NT2/D1 (cell line): Measurements from ENCODE around the gene SLC41A1.
A peak's percentile ranks its signal among the peaks of the same experiment; 100 is the strongest.

Experiments used
- DNase-seq: peaks from one replicate; pipeline ENCODE4 v3.0.0-alpha.2; 2011; ENCODE audit warnings: low read depth, low spot score
- H3K27me3 ChIP-seq: 2 replicates; pipeline ENCODE4 v1.6.0; 2011; ENCODE audit warnings: mild to moderate bottlenecking; ENCODE audit not compliant: insufficient read length, insufficient read depth
- H3K36me3 ChIP-seq: 2 replicates; pipeline ENCODE4 v1.6.1; 2011; ENCODE audit warnings: mild to moderate bottlenecking, low read length, mixed read lengths; ENCODE audit not compliant: insufficient read depth, insufficient read length
- H3K4me1 ChIP-seq: 2 replicates; pipeline ENCODE4 v1.5.1; 2011; ENCODE audit not compliant: insufficient read depth, insufficient read length
- H3K4me3 ChIP-seq: 2 replicates; pipeline ENCODE4 v1.5.1; 2011; ENCODE audit warnings: low read depth; ENCODE audit not compliant: insufficient read length
- H3K9ac ChIP-seq: 2 replicates; pipeline ENCODE4 v1.6.0; 2011; ENCODE audit warnings: low read depth; ENCODE audit not compliant: insufficient read length
- H3K9me3 ChIP-seq: 2 replicates; pipeline ENCODE4 v1.5.1; 2011; ENCODE audit warnings: mild to moderate bottlenecking, low read length; ENCODE audit not compliant: insufficient read depth
- SUZ12 ChIP-seq: IDR thresholded peaks from 2 replicates; pipeline ENCODE4 v1.6.1; 2011; ENCODE audit not compliant: insufficient read length, insufficient read depth; ENCODE audit errors: extremely low read depth
- YY1 ChIP-seq: IDR thresholded peaks from 2 replicates; pipeline ENCODE4 v1.6.1; 2011; ENCODE audit not compliant: insufficient read length, insufficient read depth
- ZNF274 ChIP-seq: IDR thresholded peaks from 2 replicates; pipeline ENCODE4 v1.6.1; 2011; ENCODE audit warnings: mild to moderate bottlenecking, low read depth, low read length

SLC41A1 gene

DNA sequence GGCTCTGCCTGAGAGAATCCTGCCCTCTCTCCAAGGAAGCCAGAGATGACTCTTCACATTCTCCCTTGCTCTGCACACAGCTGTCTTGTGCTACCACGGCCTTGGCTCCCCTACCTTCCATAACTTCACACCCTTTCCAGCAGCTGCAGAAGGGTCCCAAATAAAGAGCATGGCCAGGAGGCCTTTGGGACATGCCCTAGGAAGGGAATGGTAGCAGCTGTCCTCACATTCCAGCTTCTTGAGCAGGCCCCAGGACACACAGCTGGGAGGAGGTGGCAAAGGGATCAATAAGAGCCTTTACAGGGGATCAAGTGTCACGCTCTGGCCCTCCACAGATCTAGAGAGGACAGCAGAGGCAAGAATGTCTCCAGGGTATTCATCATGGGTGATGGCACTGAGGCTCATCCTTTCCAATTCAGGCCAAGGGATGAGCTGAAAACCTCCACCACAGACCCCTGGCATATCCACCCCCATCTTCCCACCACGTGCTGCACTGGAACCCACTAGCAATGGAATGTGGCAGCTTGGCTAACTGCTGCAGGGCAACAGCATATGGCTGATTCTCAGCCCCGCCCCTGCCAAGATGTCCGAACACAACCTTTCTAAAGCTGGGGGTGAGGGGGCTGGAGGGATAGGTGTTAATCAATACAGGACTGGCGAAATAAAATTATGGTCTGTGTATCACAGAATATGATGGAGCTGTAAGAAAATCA is 19.9 kb downstream of the SLC41A1 start:
- no peak for DNase-seq
- no peaks in the 10 kb centered on the region for H3K9me3 ChIP-seq
- H3K36me3 ChIP-seq, result peaks cover 74% of the 10 kb centered on the region
- peaks cover 12% of the 10 kb centered on the region for H3K4me1 ChIP-seq
- H3K4me3 ChIP-seq, result no peak overlapping the region
- H3K9ac ChIP-seq, result no peak overlapping the region
- H3K27me3 ChIP-seq, result no peaks in the 10 kb centered on the region
- TF ChIP-seq SUZ12 (no peak), ZNF274 (no peak), YY1 (no peak)

DNA sequence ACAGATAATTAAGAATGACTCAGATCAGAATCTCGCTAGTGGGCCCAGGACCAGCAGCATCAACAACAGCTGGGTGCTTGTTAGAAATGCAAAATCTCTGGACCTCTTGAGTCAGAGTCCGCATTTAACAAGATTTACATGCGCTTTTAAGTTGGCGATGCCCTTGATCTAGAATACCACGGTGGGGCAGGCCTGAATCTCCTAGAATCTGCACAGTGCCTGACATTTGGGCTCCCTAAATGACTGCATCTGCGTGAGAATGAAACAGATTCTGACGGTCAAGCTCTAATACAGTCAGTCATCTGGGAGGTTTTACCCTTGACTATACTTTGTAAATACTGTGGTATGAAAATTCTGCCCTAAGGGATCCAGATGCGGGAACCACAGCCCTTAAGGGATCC is 20.5 kb downstream of the SLC41A1 start:
- Histone ChIP-seq H3K4me1 (peaks cover 12% of the 10 kb centered on the region), H3K4me3 (no peak overlapping the region), H3K27me3 (no peaks in the 10 kb centered on the region), H3K36me3 (peaks cover 67% of the 10 kb centered on the region), H3K9me3 (no peaks in the 10 kb centered on the region), H3K9ac (no peak overlapping the region)
- TF ChIP-seq YY1 (no peak), ZNF274 (no peak), SUZ12 (no peak)
- DNase-seq, result no peak

DNA sequence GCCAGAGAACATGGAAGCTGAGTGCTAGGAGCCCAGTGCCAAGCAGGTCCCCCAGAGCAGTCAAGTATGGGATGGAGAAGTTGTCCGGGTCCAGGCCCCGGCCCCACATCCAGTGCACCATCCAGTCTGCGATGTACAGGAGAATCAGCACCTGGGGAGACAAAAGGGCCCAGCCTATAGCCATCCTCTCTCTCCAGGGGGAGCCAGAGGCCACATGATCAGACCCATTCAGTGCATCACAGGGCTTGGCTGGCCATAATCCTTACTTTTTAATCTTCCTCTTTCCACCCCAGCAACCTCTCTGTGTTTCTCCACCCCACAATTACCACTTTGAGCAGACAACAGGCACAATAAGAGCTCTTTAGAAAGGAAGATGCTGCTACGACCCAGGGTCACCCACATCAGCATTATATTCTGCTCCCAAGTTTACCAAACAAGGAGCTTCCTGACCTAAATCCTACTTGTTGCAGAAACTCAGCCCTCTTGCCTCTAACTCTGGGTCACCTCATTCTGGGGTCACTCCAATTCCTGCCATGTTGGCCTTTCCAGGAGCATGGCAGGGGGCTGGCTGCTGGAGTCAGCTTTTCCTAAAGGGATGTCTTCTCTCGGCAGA is 21.3 kb downstream of the SLC41A1 start:
- TF ChIP-seq SUZ12, result no peak
- peaks cover 12% of the 10 kb centered on the region for H3K4me1 ChIP-seq
- peak; percentile 55 for DNase-seq
- no peak overlapping the region for H3K9ac ChIP-seq
- no peaks in the 10 kb centered on the region for H3K9me3 ChIP-seq
- no peaks in the 10 kb centered on the region for H3K27me3 ChIP-seq
- H3K36me3 ChIP-seq, result peaks cover 59% of the 10 kb centered on the region
- no peak overlapping the region for H3K4me3 ChIP-seq

DNA sequence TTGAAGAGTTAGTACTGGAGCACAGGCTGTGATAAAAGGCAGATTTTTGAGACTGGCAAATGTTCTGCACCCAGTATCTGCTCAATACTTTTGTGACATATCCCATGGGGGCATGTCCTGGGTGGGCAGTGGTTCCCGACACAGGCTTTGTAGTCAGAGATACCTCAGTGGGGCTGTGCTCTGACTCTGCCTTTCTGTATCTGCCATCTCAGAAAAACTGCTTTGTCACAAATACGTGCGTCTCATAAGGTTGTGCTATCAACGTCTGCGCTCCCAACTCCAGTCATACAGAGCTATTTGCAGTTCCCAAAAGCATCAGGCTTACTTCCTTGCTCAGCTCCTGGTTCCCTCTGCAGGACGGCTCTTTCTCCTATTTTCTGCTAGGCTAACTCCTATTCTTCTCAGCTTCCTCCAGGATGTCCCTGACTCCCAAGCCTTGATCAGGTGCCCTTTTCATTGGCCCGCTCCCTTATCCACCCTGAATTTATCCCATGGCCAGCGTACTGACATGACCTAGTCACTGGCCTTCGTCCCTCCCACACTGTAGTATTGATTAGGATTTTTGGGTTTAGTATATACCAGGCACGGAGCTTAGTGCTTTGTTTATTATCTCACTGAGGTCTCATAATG is 25.6 kb downstream of the SLC41A1 start:
- TF ChIP-seq ZNF274 (no peak), YY1 (no peak), SUZ12 (no peak)
- Histone ChIP-seq H3K9me3 (no peaks in the 10 kb centered on the region), H3K27me3 (no peaks in the 10 kb centered on the region), H3K9ac (no peak overlapping the region), H3K4me3 (no peak overlapping the region), H3K36me3 (peaks cover 23% of the 10 kb centered on the region), H3K4me1 (peaks cover 4% of the 10 kb centered on the region)
- no peak for DNase-seq

- no peaks in the 10 kb centered on the region for H3K9me3 ChIP-seq
- H3K9ac ChIP-seq, result no peak overlapping the region
- TF ChIP-seq ZNF274, result no peak
- no peak for TF ChIP-seq YY1
- DNase-seq, result no peak
- H3K4me1 ChIP-seq, result no peaks in the 10 kb centered on the region
- no peaks in the 10 kb centered on the region for H3K27me3 ChIP-seq
- H3K36me3 ChIP-seq, result peaks cover 22% of the 10 kb centered on the region
- no peak overlapping the region for H3K4me3 ChIP-seq
Measured at GRCh38 chr1:205786601-205787000, 26.4 kb downstream of the SLC41A1 start.

DNA sequence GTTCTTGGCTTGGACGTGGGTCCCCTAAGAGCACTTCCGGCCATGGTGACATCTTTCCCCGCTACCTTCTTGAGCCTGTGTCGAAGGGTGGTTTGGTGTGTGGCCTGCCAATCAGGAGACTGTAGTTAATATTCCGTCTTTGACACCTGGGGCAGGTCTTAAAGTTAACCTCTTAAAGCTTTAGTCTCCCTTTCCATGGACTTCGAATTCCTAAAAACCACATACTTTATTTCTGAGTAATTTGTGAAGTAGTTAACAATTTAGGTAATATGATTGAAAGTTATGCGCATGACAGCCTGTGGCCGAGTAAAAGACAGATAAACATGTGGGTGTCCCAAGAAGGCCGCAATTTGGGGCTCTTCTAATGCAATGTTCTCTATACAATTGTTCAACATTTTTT is 27.6 kb downstream of the SLC41A1 start:
- Histone ChIP-seq H3K27me3 (no peaks in the 10 kb centered on the region), H3K9ac (no peak overlapping the region), H3K36me3 (peaks cover 11% of the 10 kb centered on the region), H3K4me1 (no peaks in the 10 kb centered on the region), H3K9me3 (no peaks in the 10 kb centered on the region), H3K4me3 (no peak overlapping the region)
- no peak for TF ChIP-seq SUZ12
- TF ChIP-seq YY1, result no peak
- TF ChIP-seq ZNF274, result no peak
- DNase-seq, result no peak

- H3K27me3 ChIP-seq, result no peaks in the 10 kb centered on the region
- H3K4me3 ChIP-seq, result no peak overlapping the region
- no peaks in the 10 kb centered on the region for H3K4me1 ChIP-seq
- no peak overlapping the region for H3K9ac ChIP-seq
- H3K9me3 ChIP-seq, result no peaks in the 10 kb centered on the region
- no peak for DNase-seq
- no peaks in the 10 kb centered on the region for H3K36me3 ChIP-seq
- TF ChIP-seq YY1 (no peak), ZNF274 (no peak), SUZ12 (no peak)
Measured at GRCh38 chr1:205783904-205784303, 29.1 kb downstream of the SLC41A1 start.
